ENCODE data around the gene TGM2. TPM values are rescaled to one million over a fixed set of nuclear protein-coding genes. Genes with fewer than 3 reads are reported as not detected.

TGM2 gene
- total RNA-seq, 4 donors from 2014 or later = 14.2 to 52.0 (median 21.7) TPM

- H3K9me3 ChIP-seq = no peaks in the 10 kb centered on the region
- H3K27ac ChIP-seq = no peak overlapping the region
- peaks cover 7% of the 10 kb centered on the region for H3K27me3 ChIP-seq
- H3K4me3 ChIP-seq = no peak overlapping the region
- no peaks in the 10 kb centered on the region for H3K4me1 ChIP-seq
- 69 to 100% methylated on average over 1 to 4 of the region's 4 CpGs for WGBS, 2 donors (ENCODE audit: low coverage in 1 of 2)
- in situ Hi-C loops (cut with MboI; ENCODE audit: low pct_ligation_motif_present in 1 of 4, low pct_unique_long_range_greater_than_20kb in 1 of 4, low sequenced_read_pairs in 3 of 4) (no loop called here), intact Hi-C loops (cut with DNase I; ENCODE audit: low total_unique reads) (no loop called here)
- DNase-seq = no peak
- no peak for TF ChIP-seq POLR2AphosphoS5 (IDR thresholded peaks at IDR 0.05)
- TF ChIP-seq POLR2A (IDR thresholded peaks at IDR 0.05) = no peak
- no peak for TF ChIP-seq CTCF (IDR thresholded peaks at IDR 0.05)
- no peak for TF ChIP-seq EP300 (IDR thresholded peaks at IDR 0.05; ENCODE audit: low read depth)
- no peaks in the 10 kb centered on the region for H3K36me3 ChIP-seq
Measured at GRCh38 chr20:38209054-38209675, 44.1 kb upstream of the TGM2 start.

GRCh38 chr20:38208523-38208922 is 43.5 kb upstream of the TGM2 start:
- no peak for DNase-seq
- in situ Hi-C loops (cut with MboI; ENCODE audit: low pct_ligation_motif_present in 1 of 4, low pct_unique_long_range_greater_than_20kb in 1 of 4, low sequenced_read_pairs in 3 of 4) = no loop called here
- H3K27ac ChIP-seq = no peak overlapping the region
- H3K9me3 ChIP-seq = no peaks in the 10 kb centered on the region
- no peaks in the 10 kb centered on the region for H3K4me1 ChIP-seq
- TF ChIP-seq POLR2A (IDR thresholded peaks at IDR 0.05) (no peak), POLR2AphosphoS5 (IDR thresholded peaks at IDR 0.05) (no peak), CTCF (IDR thresholded peaks at IDR 0.05) (no peak), EP300 (IDR thresholded peaks at IDR 0.05; ENCODE audit: low read depth) (no peak)
- intact Hi-C loops (cut with DNase I; ENCODE audit: low total_unique reads) = no loop called here
- H3K36me3 ChIP-seq = no peaks in the 10 kb centered on the region
- no peak overlapping the region for H3K4me3 ChIP-seq
- WGBS, 2 donors (ENCODE audit: low coverage in 1 of 2) = 92% methylated on average over 3 of the region's 3 CpGs; no CpG with 5 or more reads in 1 of the 2 donors
- H3K27me3 ChIP-seq = peaks cover 7% of the 10 kb centered on the region

GRCh38 chr20:38208088-38208487 is 43.0 kb upstream of the TGM2 start:
- H3K27me3 ChIP-seq = peaks cover 7% of the 10 kb centered on the region
- in situ Hi-C loops (cut with MboI; ENCODE audit: low pct_ligation_motif_present in 1 of 4, low pct_unique_long_range_greater_than_20kb in 1 of 4, low sequenced_read_pairs in 3 of 4) (no loop called here), intact Hi-C loops (cut with DNase I; ENCODE audit: low total_unique reads) (no loop called here)
- H3K36me3 ChIP-seq = no peaks in the 10 kb centered on the region
- H3K27ac ChIP-seq = no peak overlapping the region
- 71% methylated on average over 1 of the region's 1 CpG; no CpG with 5 or more reads in 1 of the 2 donors for WGBS, 2 donors (ENCODE audit: low coverage in 1 of 2)
- TF ChIP-seq CTCF (IDR thresholded peaks at IDR 0.05) (no peak), POLR2A (IDR thresholded peaks at IDR 0.05) (no peak), EP300 (IDR thresholded peaks at IDR 0.05; ENCODE audit: low read depth) (no peak), POLR2AphosphoS5 (IDR thresholded peaks at IDR 0.05) (no peak)
- DNase-seq = no peak
- H3K9me3 ChIP-seq = no peaks in the 10 kb centered on the region
- H3K4me1 ChIP-seq = no peaks in the 10 kb centered on the region
- H3K4me3 ChIP-seq = no peak overlapping the region

GRCh38 chr20:38207621-38208020 is 42.6 kb upstream of the TGM2 start:
- Histone ChIP-seq H3K4me1 (no peaks in the 10 kb centered on the region), H3K27ac (no peak overlapping the region), H3K4me3 (no peak overlapping the region), H3K27me3 (peaks cover 7% of the 10 kb centered on the region), H3K36me3 (no peaks in the 10 kb centered on the region), H3K9me3 (no peaks in the 10 kb centered on the region)
- in situ Hi-C loops (cut with MboI; ENCODE audit: low pct_ligation_motif_present in 1 of 4, low pct_unique_long_range_greater_than_20kb in 1 of 4, low sequenced_read_pairs in 3 of 4) = no loop called here
- no peak for DNase-seq
- no peak for TF ChIP-seq CTCF (IDR thresholded peaks at IDR 0.05)
- TF ChIP-seq EP300 (IDR thresholded peaks at IDR 0.05; ENCODE audit: low read depth) = no peak
- no peak for TF ChIP-seq POLR2A (IDR thresholded peaks at IDR 0.05)
- no peak for TF ChIP-seq POLR2AphosphoS5 (IDR thresholded peaks at IDR 0.05)
- WGBS, 2 donors (ENCODE audit: low coverage in 1 of 2) = 73% methylated on average over 2 of the region's 2 CpGs
- intact Hi-C loops (cut with DNase I; ENCODE audit: low total_unique reads) = no loop called here
